Brain microvascular endothelial cell (primary cell): ENCODE results near the gene GASK1B.

Experiments used
- DNase-seq: peaks from one replicate; pipeline ENCODE4 v3.0.0-alpha.2; 2020
- H3K27ac ChIP-seq: fragments of 250-450 bp; sonication (Bioruptor Pico); 2 replicates; pipeline ENCODE4 v1.5.1; 2020; ENCODE audit warnings: mild to moderate bottlenecking, moderate library complexity
- H3K27me3 ChIP-seq: fragments of 250-450 bp; sonication (Bioruptor Pico); replicated peaks from 2 replicates; pipeline ENCODE4 v1.5.1; 2020; ENCODE audit warnings: mild to moderate bottlenecking
- H3K36me3 ChIP-seq: fragments of 250-450 bp; sonication (Bioruptor Pico); replicated peaks from 2 replicates; pipeline ENCODE4 v1.5.1; 2020; ENCODE audit warnings: mild to moderate bottlenecking
- H3K4me3 ChIP-seq: 2 replicates; pipeline ENCODE4 v1.5.1; 2011; ENCODE audit warnings: low read depth, mild to moderate bottlenecking, control low read depth, low read length, moderate library complexity
- CTCF ChIP-seq: IDR thresholded peaks from 2 replicates; pipeline ENCODE4 v1.5.1; 2011; ENCODE audit warnings: low read depth, mild to moderate bottlenecking, moderate library complexity, low read length, control low read depth, inconsistent platforms; ENCODE audit errors: missing control alignments
- in situ Hi-C: cut with HindIII; loops from 2 replicates; pipeline ENCODE4 v1.10.0; 2017; ENCODE audit warnings: low sequenced_read_pairs, low pct_ligation_motif_present

Gene GASK1B

GRCh38 chr4:158211222-158211621 is 38.4 kb upstream of the GASK1B start:
- TF ChIP-seq CTCF, result no peak
- Histone ChIP-seq H3K4me3 (peak overlapping the region; percentile 57), H3K27me3 (no peaks in the 10 kb centered on the region), H3K27ac (no peak overlapping the region), H3K36me3 (no peaks in the 10 kb centered on the region)
- no peak for DNase-seq
- in situ Hi-C loops, result no loop called here

GRCh38 chr4:158209825-158210807 is 37.3 kb upstream of the GASK1B start, which contains the start of gene TMEM144:
TSS of gene TMEM144 (plus strand) at chr4:158210486. CDS start at chr4:158212668, 2,182 bp downstream.
- TF ChIP-seq CTCF, result no peak
- Histone ChIP-seq H3K36me3 (no peaks in the 10 kb centered on the region), H3K27me3 (no peaks in the 10 kb centered on the region), H3K27ac (peak within 1 kb of the TSS; percentile 71), H3K4me3 (peak within 1 kb of the TSS; percentile 57)
- in situ Hi-C loops, result no loop called here
- DNase-seq, result peak; percentile 93

DNA sequence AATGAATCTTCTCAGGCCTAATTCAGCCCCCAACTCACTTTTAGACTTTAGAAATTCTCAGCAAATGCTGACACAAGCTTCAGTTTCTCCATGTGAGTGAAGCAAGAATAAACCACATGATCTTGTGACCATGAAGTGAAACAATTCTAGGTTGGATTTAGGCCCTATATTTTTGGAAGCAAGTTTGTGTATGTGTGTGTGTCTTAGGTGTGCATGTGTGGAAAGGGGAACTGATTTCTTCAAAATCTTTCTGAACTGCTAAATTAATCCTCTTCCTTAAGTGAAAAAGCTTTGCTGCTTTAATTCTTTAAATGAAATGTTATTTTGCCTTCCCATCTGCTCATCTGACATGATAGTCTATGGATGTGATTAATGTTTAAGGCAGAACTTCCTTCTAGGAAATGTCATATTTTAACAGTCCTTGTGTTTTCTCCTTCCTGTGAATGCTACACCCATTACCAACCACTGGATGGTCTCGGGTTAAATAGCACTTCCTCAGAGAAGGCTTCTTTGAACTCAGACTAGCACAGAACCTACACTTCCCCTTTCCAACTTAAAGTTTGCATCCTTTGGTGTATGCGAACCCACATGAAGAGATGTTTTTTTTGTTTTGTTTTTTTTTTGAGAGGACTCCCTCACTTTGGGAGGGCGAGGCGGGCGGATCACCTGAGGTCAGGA is 36.3 kb upstream of the GASK1B start:
- Histone ChIP-seq H3K27ac (no peak overlapping the region), H3K4me3 (no peak overlapping the region), H3K36me3 (no peaks in the 10 kb centered on the region), H3K27me3 (no peaks in the 10 kb centered on the region)
- DNase-seq, result no peak
- no peak for TF ChIP-seq CTCF
- in situ Hi-C loops, result no loop called here

DNA sequence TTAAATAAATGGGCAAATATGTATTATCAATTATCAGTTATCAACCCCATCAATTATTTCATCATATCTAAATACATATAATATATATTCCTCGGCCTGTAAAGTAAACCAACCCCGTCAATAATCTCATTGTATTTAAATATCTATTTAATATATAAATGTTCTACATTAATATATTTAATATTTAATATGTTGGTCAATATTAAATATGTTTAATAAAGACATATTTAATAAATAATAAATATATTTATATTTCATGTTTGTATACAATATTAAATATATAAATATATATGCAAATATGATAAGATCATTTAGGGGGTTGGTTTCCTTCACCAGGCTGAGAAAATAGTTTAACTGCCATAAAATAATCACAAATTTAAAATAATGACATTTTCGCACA is 31.1 kb upstream of the GASK1B start:
- in situ Hi-C loops, result no loop called here
- TF ChIP-seq CTCF, result no peak
- no peak overlapping the region for H3K27ac ChIP-seq
- no peak overlapping the region for H3K4me3 ChIP-seq
- no peak for DNase-seq
- H3K27me3 ChIP-seq, result no peaks in the 10 kb centered on the region
- no peaks in the 10 kb centered on the region for H3K36me3 ChIP-seq

DNA sequence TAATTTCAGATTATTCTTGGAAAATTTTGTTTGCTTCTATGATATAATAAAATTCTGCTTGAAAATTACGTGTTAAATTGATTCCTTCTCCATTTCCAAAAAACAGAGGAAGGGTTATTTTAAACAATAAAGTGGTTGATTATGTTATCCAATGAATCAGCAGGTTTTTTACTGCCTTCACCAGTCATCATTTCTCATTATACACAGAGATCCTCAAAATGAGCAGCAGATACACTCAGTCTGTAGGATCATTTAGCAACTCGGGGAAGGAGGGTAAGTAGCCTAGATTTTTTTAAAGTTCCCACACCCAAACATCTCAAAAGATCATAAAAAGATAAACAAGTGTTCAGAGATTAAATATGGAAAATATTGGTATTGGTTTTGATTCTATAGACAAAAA is 30.6 kb upstream of the GASK1B start:
- Histone ChIP-seq H3K4me3 (no peak overlapping the region), H3K27ac (no peak overlapping the region), H3K36me3 (no peaks in the 10 kb centered on the region), H3K27me3 (no peaks in the 10 kb centered on the region)
- in situ Hi-C loops, result no loop called here
- no peak for DNase-seq
- TF ChIP-seq CTCF, result no peak
